K562 (cell line): ENCODE results near the gene SAT2. TPM values are rescaled to one million over a fixed set of nuclear protein-coding genes. Genes with fewer than 3 reads are reported as not detected.

ENCODE experiments used
- ARID1B ChIP-seq: fragments of 450-650 bp; IDR thresholded peaks from 2 replicates; pipeline ENCODE4 v1.6.1; 2016; ENCODE audit warnings: antibody characterized with exemption, mild to moderate bottlenecking, inconsistent platforms
- BRCA1 ChIP-seq, 2 experiments: fragments of 450-650 bp in 1 of 2; sonication (generic) in 1 of 2; formaldehyde crosslinking in 1 of 2; IDR thresholded peaks; 2 replicates each; pipeline versions ENCODE4 v1.5.0 to v1.6.1; 2017 to 2020; ENCODE audit warnings: mild to moderate bottlenecking in 1 of 2, missing genetic modification reagents in 1 of 2
- CAMTA2 ChIP-seq: fragments of 250-450 bp; sonication (Bioruptor Pico); conservative IDR thresholded peaks from 2 replicates; pipeline ENCODE4 v1.5.1; 2022
- CREB3 ChIP-seq: fragments of 450-650 bp; conservative IDR thresholded peaks from 2 replicates; pipeline ENCODE4 v1.6.1; 2016; ENCODE audit warnings: missing genetic modification characterization, low read depth, mild to moderate bottlenecking, missing compliant biosample characterization, moderate library complexity
- DACH1 ChIP-seq: fragments of 450-650 bp; IDR thresholded peaks from 2 replicates; pipeline ENCODE4 v1.6.1; 2018; ENCODE audit not compliant: partially characterized antibody
- E2F6 ChIP-seq, 2 experiments: IDR thresholded peaks; 2 replicates each; pipeline ENCODE4 v1.6.1; 2011; ENCODE audit warnings: borderline replicate concordance in 1 of 2, control low read depth in 1 of 2, low read depth in 1 of 2, low read length in 1 of 2, mild to moderate bottlenecking in 1 of 2, mixed read lengths in 1 of 2, moderate library complexity in 1 of 2; ENCODE audit not compliant: insufficient read depth in 1 of 2, insufficient read length in 1 of 2, poor library complexity in 1 of 2, severe bottlenecking in 1 of 2; ENCODE audit errors: extremely low read depth in 1 of 2
- FOSL1 ChIP-seq: fragments of 200-800 bp; sonication (Bioruptor generic); conservative IDR thresholded peaks from 2 replicates; pipeline ENCODE4 v1.6.1; 2016; ENCODE audit warnings: missing genetic modification characterization, missing compliant biosample characterization
- FOXJ3 ChIP-seq: sonication (generic); formaldehyde crosslinking; IDR thresholded peaks from 2 replicates; pipeline ENCODE4 v1.4.0; 2020; ENCODE audit warnings: mild to moderate bottlenecking, missing genetic modification reagents
- IRF2 ChIP-seq: sonication (generic); formaldehyde crosslinking; IDR thresholded peaks from 2 replicates; pipeline ENCODE4 v1.8.1; 2022; ENCODE audit warnings: mild to moderate bottlenecking, missing genetic modification reagents
- KDM4B ChIP-seq, 2 experiments: fragments of 450-650 bp in 1 of 2; sonication (generic) in 1 of 2; IDR thresholded peaks; 2 replicates each; pipeline ENCODE4 v1.6.1; 2016 to 2017; ENCODE audit warnings: borderline replicate concordance in 2 of 2, antibody characterized with exemption in 1 of 2, low read depth in 1 of 2, mild to moderate bottlenecking in 1 of 2
- KLF6 ChIP-seq: fragments of 250-450 bp; sonication (Bioruptor Pico); IDR thresholded peaks from 2 replicates; pipeline ENCODE4 v1.4.0; 2020; ENCODE audit warnings: mild to moderate bottlenecking, moderate library complexity, borderline replicate concordance
- MAFF ChIP-seq: IDR thresholded peaks from 2 replicates; pipeline ENCODE4 v1.6.1; 2012; ENCODE audit warnings: low read length, improper control_type of control experiment
- MYC ChIP-seq, 2 experiments: fragments of 250-450 bp in 1 of 2; sonication (Bioruptor Pico) in 1 of 2; IDR thresholded peaks; 2 replicates each; pipeline versions ENCODE4 v1.5.1 to v1.6.1; 2012 to 2021; ENCODE audit warnings: low read depth in 2 of 2, borderline replicate concordance in 1 of 2, improper control_type of control experiment in 1 of 2, low read length in 1 of 2, mild to moderate bottlenecking in 1 of 2, moderate library complexity in 1 of 2
- NFIX ChIP-seq: fragments of 250-450 bp; sonication (Bioruptor Pico); IDR thresholded peaks from 2 replicates; pipeline ENCODE4 v1.4.0; 2020; ENCODE audit warnings: low read depth, mild to moderate bottlenecking, moderate library complexity
- PKNOX1 ChIP-seq: fragments of 450-650 bp; IDR thresholded peaks from 2 replicates; pipeline ENCODE4 v1.6.1; 2016
- PRMT5 ChIP-seq: sonication (generic); formaldehyde crosslinking; IDR thresholded peaks from 2 replicates; pipeline ENCODE4 v1.5.0; 2020; ENCODE audit warnings: missing genetic modification reagents
- STAT6 ChIP-seq: sonication (generic); formaldehyde crosslinking; IDR thresholded peaks from 2 replicates; pipeline ENCODE4 v1.8.1; 2023; ENCODE audit warnings: mild to moderate bottlenecking, missing genetic modification reagents
- TAF15 ChIP-seq: fragments of 200-400 bp; formaldehyde crosslinking; IDR thresholded peaks from 2 replicates; pipeline ENCODE4 v1.6.1; 2017; ENCODE audit warnings: mild to moderate bottlenecking, low read depth, low read length, moderate library complexity
- TCFL5 ChIP-seq: fragments of 250-450 bp; sonication (Bioruptor Pico); conservative IDR thresholded peaks from 2 replicates; pipeline ENCODE4 v1.6.1; 2021; ENCODE audit warnings: mild to moderate bottlenecking, moderate library complexity, matching md5 sums
- ZNF197 ChIP-seq: fragments of 200-800 bp; sonication (Bioruptor generic); IDR thresholded peaks from 2 replicates; pipeline ENCODE4 v1.6.1; 2016; ENCODE audit warnings: low read depth, missing genetic modification characterization, missing compliant biosample characterization
- ZNF780A ChIP-seq: fragments of 250-450 bp; sonication (Bioruptor Pico); IDR thresholded peaks from 2 replicates; pipeline ENCODE4 v1.5.0; 2021; ENCODE audit warnings: mild to moderate bottlenecking
- polyA plus RNA-seq, 8 experiments: library from polyadenylated mRNA; depleted of rRNA in 4 of 8; stranded (reverse) in 5 of 8; unstranded in 3 of 8; fragments of >200 nt; fragmentation: Nextera tagmentation in 2 of 8; fragmentation: Illumina TruSeq in 1 of 8; extraction: Ambion mirVana in 2 of 8; extraction: Trizol in 1 of 8; gene quantifications; 2 replicates each; pipeline versions ENCODE4 v1.2.1 to v1.2.3, GENCODE V29; 2011 to 2014; ENCODE audit warnings: inconsistent platforms in 1 of 8, missing spikeins in 1 of 8
- total RNA-seq, 7 experiments: library from RNA; depleted of rRNA in 6 of 7; stranded (reverse); fragments of >200 nt in 6 of 7; fragmentation: Illumina TruSeq in 2 of 7; extraction: Trizol in 2 of 7; gene quantifications; 2 replicates each; pipeline versions ENCODE4 v1.2.1 to v1.2.3, GENCODE V29; 2011 to 2021; ENCODE audit warnings: low replicate concordance in 1 of 7

SAT2 gene
- total and polyA plus RNA-seq, 9 of the 15 experiments (the other 6 are each of a cell fraction or from before 2014, with no cell fraction given), result 2.0 to 8.0 (median 5.3) TPM

GRCh38 chr17:7583253-7584109 lies 44.1 kb downstream of the SAT2 start, which contains the start of gene MPDU1 (continued):
- no peak for TF ChIP-seq DACH1
- no peak for TF ChIP-seq FOSL1 (tag)
- TF ChIP-seq ZNF780A (CRISPR knock-in tag), result no peak
- peak in 1 of 2 experiments; percentile 58; a peak in 1 of 4 replicates for TF ChIP-seq KDM4B (IDR thresholded peaks at IDR 0.05; ENCODE audit: borderline replicate concordance in 2 of 2, low read depth in 1 of 2)
- TF ChIP-seq IRF2 (CRISPR knock-in tag), result no peak
- no peak for TF ChIP-seq PRMT5 (CRISPR knock-in tag)
- TF ChIP-seq ARID1B, result 0 out of 2 replicates have a peak, but pooled peaks have one; percentile 16
- peak; percentile 48 for TF ChIP-seq PKNOX1
- no peak for TF ChIP-seq TAF15
- TF ChIP-seq ZNF197 (CRISPR knock-in tag), result peak; percentile 77
- no peak for TF ChIP-seq BRCA1 (IDR thresholded peaks at IDR 0.05)
- TF ChIP-seq BRCA1 (CRISPR knock-in tag; IDR thresholded peaks at IDR 0.05), result no peak
- no peak for TF ChIP-seq MAFF
- no peak for TF ChIP-seq NFIX
- TF ChIP-seq KLF6 (CRISPR knock-in tag), result no peak
- no peak for TF ChIP-seq FOXJ3 (CRISPR knock-in tag)
- no peak for TF ChIP-seq STAT6
- no peak for TF ChIP-seq TCFL5 (CRISPR knock-in tag)
- TF ChIP-seq CREB3 (tag), result peak; percentile 87
- no peak for TF ChIP-seq CAMTA2 (CRISPR knock-in tag)
- peak; percentile 95 for TF ChIP-seq MYC (IDR thresholded peaks at IDR 0.05; ENCODE audit: low read depth, low read length)
- TF ChIP-seq MYC (CRISPR knock-in tag; IDR thresholded peaks at IDR 0.05; ENCODE audit: borderline replicate concordance, low read depth), result no peak
- TF ChIP-seq E2F6 (IDR thresholded peaks at IDR 0.05; ENCODE audit: borderline replicate concordance in 1 of 2, extremely low read depth in 1 of 2, insufficient read depth in 1 of 2, insufficient read length in 1 of 2, low read depth in 1 of 2, low read length in 1 of 2, poor library complexity in 1 of 2, severe bottlenecking in 1 of 2), result peak; percentile 93 to 96
